Stimulated activated effector memory CD8-positive, alpha-beta T cell treated with anti-CD3 and anti-CD28 coated beads, Interleukin-12 subunit alpha, Interleukin-12 subunit beta, amount 100 ng/mL, for 72 hours (primary cell): ENCODE results near the gene SIGLECL1.

Experiments used
- ATAC-seq: fragments of 150-1000 bp; cut with Tn5 transposase; 2 replicates; pipeline ENCODE4 v1.10.0; 2021
- DNase-seq, 2 donors: peaks; one replicate each; pipeline ENCODE4 v3.0.0; 2021 to 2022; ENCODE audit warnings: low spot score in 2 of 2
- H3K27ac Mint-ChIP-seq: one replicate; pipeline ENCODE4 v1.8.0; 2022; ENCODE audit warnings: mild to moderate bottlenecking, mixed read lengths
- H3K36me3 Mint-ChIP-seq: one replicate; pipeline ENCODE4 v1.8.0; 2022; ENCODE audit warnings: mild to moderate bottlenecking, mixed read lengths
- H3K4me1 Mint-ChIP-seq: one replicate; pipeline ENCODE4 v1.8.0; 2022; ENCODE audit warnings: mixed read lengths
- H3K4me3 Mint-ChIP-seq: one replicate; pipeline ENCODE4 v1.8.0; 2022; ENCODE audit warnings: mild to moderate bottlenecking, mixed read lengths
- H3K9me3 Mint-ChIP-seq: one replicate; pipeline ENCODE4 v1.8.0; 2022; ENCODE audit warnings: mixed read lengths

The SIGLECL1 gene

DNA sequence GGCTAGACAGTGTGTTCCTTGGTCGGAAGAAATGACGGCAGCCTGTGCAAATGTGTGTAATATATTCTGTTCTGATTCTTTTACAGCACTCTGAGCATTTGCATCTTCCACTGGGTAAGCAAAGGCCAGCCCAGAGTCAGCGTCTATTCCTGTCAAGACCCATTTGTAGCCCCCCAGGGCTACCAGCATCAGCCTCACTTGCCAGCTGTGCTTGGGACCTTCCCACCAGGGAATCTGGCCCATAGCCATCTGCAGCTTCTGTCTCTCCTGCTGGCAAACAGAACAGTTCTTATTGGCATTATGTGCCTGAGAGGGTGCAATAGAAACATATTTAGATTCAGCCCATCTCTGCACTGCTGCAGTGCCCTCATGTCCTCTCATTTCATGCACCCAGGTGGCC lies 54.6 kb downstream of the SIGLECL1 start:
- Mint-ChIP-seq H3K4me1 (no peaks in the 10 kb centered on the region), H3K36me3 (no peaks in the 10 kb centered on the region), H3K4me3 (no peak overlapping the region), H3K9me3 (peaks cover 5% of the 10 kb centered on the region), H3K27ac (no peak overlapping the region)
- ATAC-seq (no peak), DNase-seq (no peak)

DNA sequence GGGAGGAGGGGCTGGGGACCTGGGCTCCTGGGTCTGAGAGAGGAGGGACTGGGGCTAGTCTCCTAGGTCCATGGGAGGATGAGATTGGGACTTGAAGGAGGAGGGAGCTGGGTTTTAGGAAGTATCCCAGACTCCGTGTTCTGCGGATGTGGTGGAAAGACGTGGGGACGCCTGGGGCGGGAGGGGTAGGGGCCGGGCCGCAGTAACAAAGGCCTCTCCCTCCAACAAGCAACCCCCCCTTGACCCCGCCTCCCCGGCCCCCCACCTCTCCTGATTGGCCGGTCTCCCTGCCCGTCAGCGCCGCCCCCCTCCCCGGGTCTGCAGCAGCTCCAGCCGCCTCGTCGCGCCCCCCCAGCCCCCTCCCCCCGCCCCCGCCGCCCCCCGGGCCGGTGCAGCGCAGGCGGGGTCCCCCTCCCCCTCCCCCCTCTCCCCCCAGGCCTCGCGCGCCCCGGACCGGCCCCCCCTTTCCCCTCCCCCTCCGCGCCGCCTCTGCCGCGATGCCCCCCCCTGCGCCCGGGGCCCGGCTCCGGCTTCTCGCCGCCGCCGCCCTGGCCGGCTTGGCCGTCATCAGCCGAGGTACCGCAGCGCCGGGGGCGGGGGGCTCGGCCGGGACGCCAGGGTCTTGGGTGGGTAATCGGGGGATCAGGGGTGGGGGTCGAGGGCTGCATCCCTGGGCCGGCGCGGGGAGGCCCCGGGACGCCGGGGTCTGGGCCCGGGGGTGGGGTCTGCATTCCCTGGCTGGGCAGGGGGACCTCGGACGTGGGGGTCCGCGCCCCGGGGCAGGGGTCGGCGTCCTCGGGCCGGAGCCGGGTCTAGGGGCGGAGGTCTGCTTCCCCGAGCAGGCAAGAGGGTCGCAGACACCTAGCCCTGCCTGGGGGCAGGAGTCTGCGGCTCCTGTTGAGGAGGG lies 60.7 kb downstream of the SIGLECL1 start, which contains the start of gene IGLON5:
Gene IGLON5 (plus strand): TSS at position 294 of the 907 bp plus-strand sequence. CDS start 204 bp downstream, at position 498.
- H3K27ac Mint-ChIP-seq, result no peak within 1 kb of the TSS

DNA sequence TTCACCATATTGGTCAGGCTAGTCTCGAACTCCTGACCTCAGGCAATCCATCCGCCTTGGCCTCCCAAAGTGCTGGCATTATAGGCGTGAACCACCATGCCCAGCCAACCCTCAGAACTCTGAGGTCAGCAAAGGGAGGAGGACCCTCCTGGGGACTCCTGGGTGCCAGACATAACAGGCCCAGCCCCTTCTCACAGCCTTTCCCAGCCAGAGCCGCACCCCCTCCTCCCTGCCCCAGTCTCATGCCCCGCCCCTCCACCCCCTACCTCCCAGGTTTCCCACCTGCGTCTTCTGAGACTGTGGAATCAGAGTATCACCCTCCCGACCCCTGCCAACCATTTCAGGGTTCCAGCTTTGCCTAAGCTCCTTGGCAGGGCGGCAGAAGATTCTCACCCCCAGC lies 65.8 kb downstream of the SIGLECL1 start:
- Mint-ChIP-seq H3K4me1 (peaks cover 5% of the 10 kb centered on the region), H3K27ac (no peak overlapping the region), H3K36me3 (no peaks in the 10 kb centered on the region), H3K9me3 (peaks cover 7% of the 10 kb centered on the region), H3K4me3 (no peak overlapping the region)
- no peak for ATAC-seq
- no peak for DNase-seq

More for the DNA sequence above, 60.7 kb downstream of the SIGLECL1 start, which contains the start of gene IGLON5:
- no peaks in the 10 kb centered on the region for H3K36me3 Mint-ChIP-seq
- peaks cover 5% of the 10 kb centered on the region for H3K4me1 Mint-ChIP-seq
- H3K4me3 Mint-ChIP-seq, result no peak within 1 kb of the TSS
- peaks cover 7% of the 10 kb centered on the region for H3K9me3 Mint-ChIP-seq
- DNase-seq, result no peak
- ATAC-seq, result no peak

DNA sequence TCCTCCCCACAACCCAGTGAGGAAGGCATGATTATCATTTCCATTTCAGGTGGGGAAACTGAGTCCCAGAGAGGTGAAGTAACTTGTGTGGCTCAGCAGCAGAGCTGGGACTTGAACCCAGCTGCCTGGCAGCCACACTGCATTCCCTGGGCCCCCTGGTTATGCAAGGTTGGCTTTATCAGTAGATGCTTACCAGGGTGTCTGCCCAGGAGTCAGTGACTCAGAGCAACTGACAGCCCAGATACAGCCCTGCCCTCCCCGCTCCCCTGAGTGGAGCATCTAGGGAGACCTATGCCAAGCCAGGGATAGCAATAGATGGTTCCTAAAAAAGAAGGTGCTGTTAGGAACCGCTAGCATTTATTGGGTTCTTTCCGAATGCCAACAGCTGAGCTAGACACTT lies 66.5 kb downstream of the SIGLECL1 start:
- Mint-ChIP-seq H3K4me3 (no peak overlapping the region), H3K4me1 (peaks cover 5% of the 10 kb centered on the region), H3K27ac (no peak overlapping the region), H3K9me3 (peaks cover 7% of the 10 kb centered on the region), H3K36me3 (no peaks in the 10 kb centered on the region)
- DNase-seq (no peak), ATAC-seq (no peak)

DNA sequence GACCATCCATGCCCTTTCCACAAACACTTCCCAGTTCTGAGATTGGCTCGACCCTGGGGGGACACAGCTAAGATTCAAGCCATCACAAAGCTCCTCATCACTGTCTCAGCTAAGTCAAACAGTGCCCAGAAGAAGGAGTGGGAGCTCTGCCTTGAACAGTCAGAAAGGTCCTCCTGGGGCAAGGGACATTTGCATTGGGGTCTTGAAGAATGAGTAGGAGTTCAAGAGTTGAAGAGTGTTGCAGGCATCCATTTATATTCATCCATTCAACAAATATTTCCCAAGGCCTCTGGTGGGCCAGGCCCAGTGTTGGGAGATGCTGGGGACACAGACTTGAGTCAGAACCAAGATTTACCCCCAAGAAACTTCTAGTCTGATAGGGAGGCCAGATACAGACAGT lies 67.1 kb downstream of the SIGLECL1 start:
- H3K27ac Mint-ChIP-seq, result no peak overlapping the region
- H3K4me3 Mint-ChIP-seq, result no peak overlapping the region
- ATAC-seq (no peak), DNase-seq (no peak)
- peaks cover 5% of the 10 kb centered on the region for H3K4me1 Mint-ChIP-seq
- no peaks in the 10 kb centered on the region for H3K36me3 Mint-ChIP-seq
- H3K9me3 Mint-ChIP-seq, result peaks cover 7% of the 10 kb centered on the region
